Measurements from ENCODE around the gene DPP9.
"Not testable (repeated sequence)": the region's sequence is repeated elsewhere in the genome, so short reads cannot be mapped to it uniquely, and the experiment has no call there.

DPP9 gene

GRCh38 chr19:4723595-4724514 is at the start of gene DPP9:
TSS of gene DPP9 (minus strand) at chr19:4723842. CDS start at chr19:4719906, 3,936 bp downstream.
- DNase-seq (ENCODE audit: low spot score) (peak; percentile 98), FAIRE-seq (no peak)

GRCh38 chr19:4773047-4773640 is 49.5 kb upstream of the DPP9 start:
- FAIRE-seq = no peak
- DNase-seq (ENCODE audit: low spot score) = no peak

GRCh38 chr19:4772566-4772965 is 48.9 kb upstream of the DPP9 start:
- FAIRE-seq (no peak), DNase-seq (ENCODE audit: low spot score) (no peak)

- no peak for FAIRE-seq
- DNase-seq (ENCODE audit: low spot score) = peak; percentile 82
Measured at GRCh38 chr19:4768934-4769777, 45.5 kb upstream of the DPP9 start.

DNA sequence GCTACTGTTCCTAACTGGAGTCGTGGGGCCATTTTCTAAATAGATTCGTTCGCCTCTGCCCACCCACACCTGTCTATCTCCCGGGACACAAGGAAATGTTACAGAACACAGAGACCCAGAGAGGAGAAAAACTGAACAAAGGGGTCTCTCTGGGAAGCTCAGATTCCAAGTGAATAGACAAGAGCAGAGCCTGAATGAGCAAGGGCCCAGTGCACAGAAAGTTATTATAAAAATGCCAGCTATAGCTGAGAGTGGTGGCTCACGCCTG is 40.7 kb upstream of the DPP9 start:
- FAIRE-seq (no peak), DNase-seq (ENCODE audit: low spot score) (no peak)

- no peak for DNase-seq (ENCODE audit: low spot score)
- FAIRE-seq = no peak
Measured at GRCh38 chr19:4763021-4763420, 39.4 kb upstream of the DPP9 start.

GRCh38 chr19:4760285-4760650 is 36.6 kb upstream of the DPP9 start:
- DNase-seq (ENCODE audit: low spot score) (no peak), FAIRE-seq (no peak)

DNA sequence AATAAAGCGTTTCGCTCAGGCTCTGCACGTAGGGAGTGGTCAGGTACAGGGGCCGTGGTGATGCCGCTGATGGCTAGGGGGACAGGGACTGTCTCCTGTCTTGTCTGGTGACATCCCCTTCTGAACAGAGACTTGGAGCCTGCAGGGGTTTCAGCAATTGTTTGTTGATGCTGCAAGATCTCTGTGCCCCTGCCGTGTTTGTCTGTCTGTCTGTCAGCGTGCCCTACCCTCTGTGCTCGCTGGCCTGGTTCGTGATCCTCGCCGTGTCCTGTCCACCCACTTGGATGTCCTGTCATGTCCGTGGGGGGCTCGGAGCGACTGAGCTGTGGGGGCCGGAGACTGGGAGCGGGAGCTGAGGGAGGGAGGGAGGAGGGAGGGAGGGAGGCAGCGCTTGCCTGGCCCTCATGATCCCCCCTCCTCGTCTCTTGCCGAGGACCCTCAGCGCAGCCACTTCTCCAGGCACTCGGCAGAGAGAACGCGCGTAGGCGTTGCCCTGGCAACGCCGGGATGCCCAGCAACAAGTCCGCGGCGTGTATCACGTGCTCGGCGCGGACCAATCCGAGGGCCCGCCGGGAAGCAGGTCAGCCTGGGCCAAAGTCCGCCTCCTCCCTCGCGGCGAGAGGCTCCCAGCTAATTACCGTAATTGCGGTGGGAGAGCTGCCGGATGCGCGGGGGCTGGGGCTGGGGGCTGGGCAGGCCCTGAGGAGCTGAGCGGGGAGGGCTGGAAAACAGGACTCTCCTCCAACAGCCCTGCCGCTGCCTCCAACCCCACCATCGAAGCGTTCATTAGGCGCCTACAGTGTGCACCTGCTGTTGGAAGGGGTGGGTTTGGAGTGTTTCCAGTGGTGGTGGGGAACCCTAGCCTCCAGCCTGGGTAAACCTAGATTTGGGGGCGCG is 36.0 kb upstream of the DPP9 start:
- DNase-seq (ENCODE audit: low spot score) (peak; percentile 96), FAIRE-seq (no peak)

DNA sequence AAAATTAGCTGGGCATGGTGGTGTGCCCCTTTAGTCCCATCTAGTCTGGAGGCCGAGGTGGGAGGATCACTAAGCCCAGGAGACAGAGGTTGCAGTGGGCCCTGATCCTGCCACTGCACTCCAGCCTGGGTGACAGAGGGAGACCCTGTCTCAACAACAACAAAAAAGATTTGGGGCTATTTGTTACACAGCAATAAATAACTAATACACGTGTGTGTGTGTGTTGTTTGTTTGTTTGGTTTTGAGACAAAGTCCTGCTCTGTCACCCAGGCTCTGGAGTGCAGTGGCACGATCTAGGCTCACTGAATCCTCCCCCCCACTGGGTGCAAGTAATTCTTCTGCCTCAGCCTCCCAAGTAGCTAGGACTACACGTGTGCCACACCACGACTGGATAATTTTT is 35.0 kb upstream of the DPP9 start:
- DNase-seq (ENCODE audit: low spot score) (no peak), FAIRE-seq (no peak)

DNA sequence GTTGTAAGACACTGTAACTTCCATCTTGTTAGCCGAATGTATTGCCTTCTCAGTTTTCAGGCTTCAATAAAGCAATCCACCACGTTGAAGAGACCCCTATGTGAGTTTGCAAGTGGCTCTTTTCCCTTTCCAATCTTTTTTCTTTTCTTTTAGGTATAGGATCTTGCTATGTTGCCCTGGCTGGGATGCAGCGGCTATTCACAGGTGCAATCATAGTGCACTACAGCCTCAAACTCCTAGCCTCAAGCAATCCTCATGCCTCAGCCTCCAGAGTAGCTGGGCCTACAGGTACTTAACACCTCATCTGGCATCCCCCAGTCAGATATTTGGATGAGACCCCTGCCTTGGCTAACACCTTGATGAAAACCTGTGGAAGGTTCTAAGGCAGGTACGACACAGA is 34.4 kb upstream of the DPP9 start:
- no peak for FAIRE-seq
- DNase-seq (ENCODE audit: low spot score) = no peak

- DNase-seq (ENCODE audit: low spot score) (no peak), FAIRE-seq (no peak)
Measured at GRCh38 chr19:4755459-4755858, 31.8 kb upstream of the DPP9 start.

DNA sequence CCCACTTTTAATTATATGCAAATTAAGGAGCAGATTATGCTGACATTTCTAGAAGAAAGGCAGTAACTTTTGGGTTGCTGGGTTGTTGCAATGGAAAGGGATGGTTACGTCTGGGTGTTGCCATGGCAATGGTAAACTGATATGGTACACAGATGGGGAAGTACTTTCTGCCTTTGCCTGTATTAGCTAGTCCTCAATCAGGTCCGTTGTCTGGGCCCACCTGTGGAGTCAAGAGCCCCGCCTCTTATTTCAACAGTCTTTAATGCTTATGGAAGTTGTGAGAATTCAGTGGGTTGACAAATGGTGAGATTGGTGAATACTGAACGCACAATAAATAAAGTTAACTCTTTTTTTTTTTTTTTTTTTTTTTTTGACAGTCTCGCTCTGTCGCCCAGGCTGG is 30.6 kb upstream of the DPP9 start:
- DNase-seq (ENCODE audit: low spot score) (no peak), FAIRE-seq (no peak)

GRCh38 chr19:4749870-4750590 is 26.4 kb upstream of the DPP9 start:
- FAIRE-seq = no peak
- no peak for DNase-seq (ENCODE audit: low spot score)

GRCh38 chr19:4748589-4748988 is 24.9 kb upstream of the DPP9 start:
- FAIRE-seq (no peak), DNase-seq (ENCODE audit: low spot score) (no peak)

DNA sequence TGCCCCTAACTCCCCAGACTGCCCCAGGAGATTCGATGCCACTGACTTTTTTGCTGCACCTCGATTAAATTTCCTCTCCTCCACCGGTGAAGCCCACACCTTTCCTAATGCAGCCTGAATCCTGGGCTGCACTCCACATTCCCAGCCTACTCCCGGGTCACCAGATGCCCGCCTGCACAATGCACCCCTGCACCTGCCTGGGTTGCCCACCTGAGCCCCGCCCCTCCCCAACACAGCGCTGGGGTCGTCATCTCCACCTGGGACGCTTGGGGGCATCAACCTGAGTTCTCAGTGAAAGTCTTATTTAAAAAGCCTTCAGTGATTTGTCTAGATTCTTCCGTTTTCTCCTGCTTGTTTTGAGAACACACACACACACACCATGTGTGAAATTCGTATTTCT is 24.5 kb upstream of the DPP9 start:
- no peak for FAIRE-seq

GRCh38 chr19:4745986-4746385 is 22.3 kb upstream of the DPP9 start:
- no peak for FAIRE-seq
- DNase-seq (ENCODE audit: low spot score) = no peak

More for the DNA sequence above, 24.5 kb upstream of the DPP9 start:
- no peak for DNase-seq (ENCODE audit: low spot score)

GRCh38 chr19:4745175-4745574 is 21.5 kb upstream of the DPP9 start:
- DNase-seq (ENCODE audit: low spot score); FAIRE-seq: not testable (repeated sequence)

DNA sequence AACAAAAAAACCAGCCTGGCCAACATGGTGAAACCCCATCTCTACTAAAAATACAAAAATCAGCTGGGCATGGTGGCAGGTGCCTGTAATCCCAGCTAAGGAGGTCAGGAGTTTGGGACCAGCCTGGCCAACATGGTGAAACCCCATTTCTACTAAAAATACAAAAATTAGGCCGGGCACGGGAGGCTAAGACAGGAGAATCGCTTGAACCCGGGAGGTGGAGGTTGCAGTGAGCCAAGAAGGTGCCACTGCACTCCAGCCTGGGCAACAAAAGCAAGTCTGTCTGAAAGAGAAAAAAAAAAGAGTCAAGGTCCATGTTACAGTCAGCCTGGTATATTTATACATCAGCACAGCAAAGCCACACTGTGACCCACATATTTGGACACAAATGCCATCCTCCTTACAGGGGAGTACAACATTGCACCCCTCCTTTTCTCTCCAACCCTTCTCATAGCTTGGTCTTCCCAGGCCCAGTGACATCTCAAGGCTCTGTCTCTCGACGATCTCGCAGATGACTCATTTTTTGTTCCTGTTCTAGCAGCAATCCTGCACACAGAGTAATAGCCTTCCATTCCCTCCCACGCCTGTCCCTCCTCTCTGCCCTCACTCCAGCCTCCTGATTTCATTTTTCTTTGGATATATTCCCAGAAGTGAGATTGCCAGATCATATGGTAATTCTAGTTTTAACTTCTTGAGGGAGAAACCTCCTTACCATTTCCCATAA is 21.0 kb upstream of the DPP9 start:
- no peak for FAIRE-seq
- peak; percentile 69 for DNase-seq (ENCODE audit: low spot score)

DNA sequence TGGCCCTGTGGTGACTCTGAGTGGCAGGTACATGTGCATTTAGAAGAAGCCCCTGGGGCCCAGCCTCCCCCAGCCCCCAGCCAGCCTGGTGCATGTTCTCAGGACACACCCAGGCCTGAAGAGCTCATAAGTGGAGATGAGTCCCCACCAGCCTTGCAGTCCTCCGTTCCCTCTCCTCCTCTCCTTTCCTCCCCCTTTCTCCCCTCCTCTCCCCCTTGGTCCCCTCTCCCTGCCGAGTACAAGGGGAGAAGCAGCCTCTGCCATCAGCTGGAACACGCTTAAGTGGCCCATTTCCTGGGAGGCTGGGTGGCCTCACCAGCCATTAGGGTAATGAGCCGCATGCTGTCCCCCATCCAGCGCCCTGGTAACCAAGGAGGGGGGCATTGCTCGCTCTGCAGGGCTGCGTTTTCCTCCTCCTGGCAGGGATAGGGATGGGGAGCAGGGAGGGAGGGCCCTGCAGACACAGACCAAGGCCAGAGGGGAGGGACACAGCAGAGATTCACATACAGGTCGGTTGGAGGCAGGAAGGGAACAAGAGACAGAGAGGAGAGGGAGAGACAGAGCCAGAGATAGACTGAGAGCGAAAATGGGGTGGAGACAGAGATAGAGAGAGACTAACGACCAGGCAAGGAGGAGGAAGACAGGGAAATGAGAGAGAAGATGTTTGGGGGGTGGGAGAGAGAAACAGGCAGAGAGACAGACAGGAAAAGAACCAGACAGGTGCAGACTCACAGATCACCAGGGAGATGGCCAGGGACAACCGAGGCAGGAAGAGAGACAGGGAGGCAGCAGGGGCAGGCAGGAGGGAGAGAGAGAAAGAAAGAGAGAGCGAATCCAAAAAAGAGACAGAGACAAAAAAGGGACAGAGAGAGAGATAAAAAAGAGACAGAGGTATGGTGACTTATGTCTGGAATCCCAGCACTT is 19.3 kb upstream of the DPP9 start:
- no peak for FAIRE-seq
- no peak for DNase-seq (ENCODE audit: low spot score)

Data from urothelium cell line (cell line).